H1 (cell line): ENCODE measurements around the gene LBP. TPM values are rescaled to one million over a fixed set of nuclear protein-coding genes. Genes with fewer than 3 reads are reported as not detected.

Experiments used
- CTCF ChIA-PET: fragments of 300-600 bp; sonication (Branson Sonifier 250); formaldehyde crosslinking; loops from one replicate; lab custom pipeline; 2021; ENCODE audit not compliant: partially characterized antibody; lab: Charles Lee
- POLR2A ChIA-PET: fragments of 300-600 bp; sonication (Branson Sonifier 250); formaldehyde crosslinking; loops from one replicate; lab custom pipeline; 2021; ENCODE audit warnings: inconsistent platforms; ENCODE audit not compliant: partially characterized antibody; lab: Charles Lee
- DNase-seq, 2 experiments: peaks; one replicate each; pipeline versions ENCODE4 v3.0.0 to v3.0.0-alpha.2; 2010 to 2022; ENCODE audit warnings: low spot score in 2 of 2, low read depth in 1 of 2, mixed read lengths in 1 of 2
- FAIRE-seq: peaks from 2 replicates; lab custom pipeline; 2011; peaks lifted over from hg19 to GRCh38; lab: Jason Lieb, UNC
- H2AFZ ChIP-seq: 2 replicates; pipeline ENCODE4 v1.8.1; 2012; ENCODE audit warnings: low read length, inconsistent platforms
- H2AK5ac ChIP-seq: 2 replicates; pipeline ENCODE4 v1.6.1; 2013; ENCODE audit warnings: low read depth, low read length
- H2BK120ac ChIP-seq: replicated peaks from 2 replicates; pipeline ENCODE3; 2013; ENCODE audit warnings: low read depth, low read length, inconsistent platforms
- H2BK12ac ChIP-seq: 2 replicates; pipeline ENCODE4 v1.6.1; 2013; ENCODE audit warnings: low read depth, low read length
- H2BK15ac ChIP-seq: 2 replicates; pipeline ENCODE4 v1.6.1; 2013; ENCODE audit warnings: low read length
- H2BK20ac ChIP-seq: 2 replicates; pipeline ENCODE4 v1.6.1; 2013; ENCODE audit warnings: low read length
- H2BK5ac ChIP-seq: 2 replicates; pipeline ENCODE4 v1.6.1; 2013; ENCODE audit warnings: low read depth, low read length
- H3K14ac ChIP-seq: 2 replicates; pipeline ENCODE4 v1.6.1; 2013; ENCODE audit warnings: inconsistent platforms; ENCODE audit not compliant: insufficient read length
- H3K18ac ChIP-seq: 2 replicates; pipeline ENCODE4 v1.6.1; 2013; ENCODE audit warnings: low read length; ENCODE audit errors: extremely low read depth
- H3K23ac ChIP-seq: 2 replicates; pipeline ENCODE4 v1.6.1; 2013; ENCODE audit warnings: inconsistent platforms; ENCODE audit not compliant: insufficient read length
- H3K23me2 ChIP-seq: 2 replicates; pipeline ENCODE4 v1.6.1; 2013; ENCODE audit warnings: low read depth, low read length
- H3K27ac ChIP-seq: 2 replicates; pipeline ENCODE4 v1.6.1; 2011; ENCODE audit warnings: low read depth, low read length, inconsistent platforms
- H3K27me3 ChIP-seq, 4 experiments: replicated peaks in 1 of 4; 1 replicate in 1 of 4; 2 replicates in 3 of 4; pipeline versions ENCODE4 v1.6.1 to v1.8.1; 2011 to 2013; ENCODE audit warnings: low read length in 3 of 4, mild to moderate bottlenecking in 3 of 4, inconsistent platforms in 2 of 4, mixed read lengths in 2 of 4, moderate library complexity in 1 of 4; ENCODE audit not compliant: control insufficient read depth in 3 of 4, insufficient read depth in 3 of 4; ENCODE audit errors: extremely low read depth in 1 of 4
- H3K36me3 ChIP-seq, 4 experiments: 2 replicates each; pipeline versions ENCODE4 v1.6.1 to v1.8.1; 2011 to 2013; ENCODE audit warnings: mild to moderate bottlenecking in 4 of 4, low read length in 3 of 4, moderate library complexity in 2 of 4, control low read depth in 1 of 4, inconsistent platforms in 1 of 4; ENCODE audit not compliant: insufficient read depth in 4 of 4, control insufficient read depth in 2 of 4
- H3K4ac ChIP-seq: replicated peaks from 2 replicates; pipeline ENCODE3; 2013; ENCODE audit warnings: low read length, low read depth, mixed read lengths, inconsistent platforms; ENCODE audit not compliant: insufficient read length
- H3K4me1 ChIP-seq, 4 experiments: replicated peaks in 1 of 4; 1 replicate in 1 of 4; 2 replicates in 3 of 4; pipeline versions ENCODE4 v1.6.1 to v1.8.1; 2011 to 2013; ENCODE audit warnings: low read length in 3 of 4, inconsistent platforms in 2 of 4, mixed read lengths in 1 of 4; ENCODE audit not compliant: insufficient read depth in 4 of 4, control insufficient read depth in 3 of 4
- H3K4me2 ChIP-seq, 2 experiments: 2 replicates each; pipeline versions ENCODE4 v1.6.1 to v1.8.1; 2011 to 2013; ENCODE audit warnings: low read depth in 2 of 2, low read length in 2 of 2, control low read depth in 1 of 2, inconsistent platforms in 1 of 2, mild to moderate bottlenecking in 1 of 2; ENCODE audit not compliant: insufficient read depth in 1 of 2
- H3K4me3 ChIP-seq, 4 experiments: fragments of 200-600, 300-600 bp in 1 of 4; sonication (generic), shearing (Covaris generic), sonication (Bioruptor Twin) in 1 of 4; 2 replicates each; pipeline versions ENCODE4 v1.5.1 to v1.8.1; 2011 to 2016; ENCODE audit warnings: low read length in 4 of 4, low read depth in 3 of 4, control low read depth in 2 of 4, inconsistent platforms in 2 of 4, mild to moderate bottlenecking in 2 of 4, mixed read lengths in 1 of 4, moderate library complexity in 1 of 4; ENCODE audit not compliant: insufficient read depth in 2 of 4; ENCODE audit errors: extremely low read depth in 1 of 4
- H3K56ac ChIP-seq: replicated peaks from 2 replicates; pipeline ENCODE3; 2013; ENCODE audit warnings: low read depth, mild to moderate bottlenecking, mixed read lengths, low read length, inconsistent platforms; ENCODE audit not compliant: insufficient read length
- H3K79me1 ChIP-seq: 2 replicates; pipeline ENCODE4 v1.6.1; 2013; ENCODE audit warnings: low read depth, low read length, control low read depth
- H3K79me2 ChIP-seq, 2 experiments: 2 replicates each; pipeline versions ENCODE4 v1.6.1 to v1.8.1; 2012 to 2013; ENCODE audit warnings: low read length in 2 of 2, mild to moderate bottlenecking in 2 of 2, inconsistent platforms in 1 of 2; ENCODE audit not compliant: insufficient read depth in 2 of 2, control insufficient read depth in 1 of 2
- H3K9ac ChIP-seq, 4 experiments: replicated peaks in 1 of 4; 1 replicate in 1 of 4; 2 replicates in 3 of 4; pipeline versions ENCODE4 v1.6.1 to v1.8.1; 2011 to 2013; ENCODE audit warnings: low read depth in 3 of 4, low read length in 3 of 4, control low read depth in 2 of 4, mild to moderate bottlenecking in 2 of 4, moderate library complexity in 2 of 4, inconsistent platforms in 1 of 4; ENCODE audit errors: extremely low read depth in 1 of 4
- H3K9me3 ChIP-seq, 2 experiments: 2 replicates each; pipeline versions ENCODE4 v1.6.1 to v1.8.1; 2012 to 2013; ENCODE audit warnings: mild to moderate bottlenecking in 2 of 2, moderate library complexity in 2 of 2, control low read depth in 1 of 2, inconsistent platforms in 1 of 2, low read depth in 1 of 2, low read length in 1 of 2, mixed read lengths in 1 of 2; ENCODE audit not compliant: insufficient read depth in 2 of 2
- H4K20me1 ChIP-seq, 2 experiments: replicated peaks in 1 of 2; 2 replicates each; pipeline versions ENCODE3 to v1.8.1; 2011 to 2013; ENCODE audit warnings: inconsistent platforms in 2 of 2, low read length in 2 of 2, mild to moderate bottlenecking in 1 of 2; ENCODE audit not compliant: insufficient read depth in 2 of 2, control insufficient read depth in 1 of 2
- H4K5ac ChIP-seq: 2 replicates; pipeline ENCODE4 v1.6.1; 2013; ENCODE audit warnings: low read length, low read depth, mixed read lengths, inconsistent platforms; ENCODE audit not compliant: insufficient read length
- H4K8ac ChIP-seq: 2 replicates; pipeline ENCODE4 v1.8.0; 2013; ENCODE audit warnings: mild to moderate bottlenecking, moderate library complexity, low read length, inconsistent platforms; ENCODE audit not compliant: insufficient read depth; ENCODE audit errors: extremely low read depth
- H4K91ac ChIP-seq: replicated peaks from 2 replicates; pipeline ENCODE3; 2013; ENCODE audit warnings: low read length, mixed read lengths, inconsistent platforms; ENCODE audit not compliant: insufficient read length
- CTCF ChIP-seq, 3 experiments: IDR thresholded peaks; 1 replicate in 2 of 3; 2 replicates in 1 of 3; pipeline versions ENCODE4 v1.5.1 to v1.6.1; 2011; ENCODE audit warnings: low read length in 3 of 3, mild to moderate bottlenecking in 3 of 3, inconsistent platforms in 2 of 3, low read depth in 1 of 3, moderate library complexity in 1 of 3; ENCODE audit not compliant: insufficient read depth in 1 of 3; ENCODE audit errors: control extremely low read depth in 1 of 3
- E2F6 ChIP-seq: IDR thresholded peaks from 2 replicates; pipeline ENCODE4 v1.6.1; 2012; ENCODE audit warnings: inconsistent platforms
- EP300 ChIP-seq, 2 experiments: IDR thresholded peaks; 1 replicate in 1 of 2; 2 replicates in 1 of 2; pipeline ENCODE4 v1.6.1; 2011 to 2012; ENCODE audit warnings: low read depth in 2 of 2, low read length in 2 of 2, mild to moderate bottlenecking in 2 of 2, borderline replicate concordance in 1 of 2, inconsistent platforms in 1 of 2, moderate library complexity in 1 of 2
- NANOG ChIP-seq: IDR thresholded peaks from 2 replicates; pipeline ENCODE4 v1.6.1; 2011; ENCODE audit warnings: low read length, low read depth, mild to moderate bottlenecking, inconsistent platforms; ENCODE audit not compliant: insufficient read depth, poor library complexity, severe bottlenecking
- POLR2AphosphoS5 ChIP-seq: IDR thresholded peaks from 2 replicates; pipeline ENCODE4 v1.6.1; 2011; ENCODE audit warnings: low read depth, low read length
- RBBP5 ChIP-seq: IDR thresholded peaks from 2 replicates; pipeline ENCODE4 v1.7.1; 2012; ENCODE audit warnings: low read depth, mild to moderate bottlenecking, inconsistent platforms, low read length, moderate library complexity, borderline replicate concordance
- RFX5 ChIP-seq: IDR thresholded peaks from 2 replicates; pipeline ENCODE4 v1.6.1; 2011; ENCODE audit warnings: low read depth, low read length, improper control_type of control experiment, borderline replicate concordance
- SP2 ChIP-seq: IDR thresholded peaks from 2 replicates; pipeline ENCODE4 v1.6.1; 2012; ENCODE audit warnings: mild to moderate bottlenecking, low read length, inconsistent platforms
- WGBS, 2 experiments: shearing (Covaris generic) in 1 of 2; methylation state at CpG; one replicate each; pipeline versions ENCODE4 v1.1.6 to v1.1.7; 2013 to 2015; ENCODE audit warnings: low lambda C conversion rate in 2 of 2, mixed read lengths in 2 of 2, inconsistent platforms in 1 of 2, low coverage in 1 of 2, missing lambda C conversion rate in 1 of 2; ENCODE audit not compliant: insufficient replicate concordance in 2 of 2, insufficient coverage in 1 of 2, insufficient read length in 1 of 2; ENCODE audit errors: extremely low coverage in 1 of 2, missing lambda C conversion rate in 1 of 2; 5-methylcytosine and 5-hydroxymethylcytosine counted together
- polyA plus RNA-seq, 7 experiments: library from polyadenylated mRNA; depleted of rRNA in 3 of 7; stranded (reverse) in 5 of 7; unstranded in 2 of 7; fragments of >200 nt in 5 of 7; fragments of 200-250 nt in 2 of 7; gene quantifications; 1 replicate in 5 of 7; 2 replicates in 1 of 7; 4 replicates in 1 of 7; pipeline versions ENCODE4 v1.2.1 to v1.2.3, GENCODE V29; 2011 to 2013; ENCODE audit warnings: missing spikeins in 2 of 7, mixed read lengths in 2 of 7
- total RNA-seq: library from RNA; stranded (reverse); fragmentation: NEBNext Ultra II Directional; extraction: Animal tissue kit (Norgen Biotek cat#: 25700); gene quantifications from 2 replicates; pipeline ENCODE4 v1.2.1, GENCODE V29; 2021

The LBP gene
- total and polyA plus RNA-seq, 2 of the 8 experiments (the other 6 are each of a cell fraction or from before 2014, with no cell fraction given) = 0.60 to 0.63 TPM

- no peak for FAIRE-seq
- Histone ChIP-seq H3K9me3 (peaks cover 6 to 9% of the 10 kb centered on the region in 2 experiments; a peak in 2 of 4 replicates), H3K79me1 (no peaks in the 10 kb centered on the region), H3K9ac (no peak overlapping the region), H2BK15ac (no peak overlapping the region), H4K5ac (no peak overlapping the region), H3K56ac (no peak overlapping the region), H3K23me2 (no peaks in the 10 kb centered on the region), H4K8ac (0 out of 2 replicates have a peak overlapping the region, but pooled peaks have one; percentile 18), H2BK5ac (no peak overlapping the region), H3K4me1 (no peaks in the 10 kb centered on the region), H3K27ac (no peak overlapping the region), H4K91ac (no peak overlapping the region), H2BK20ac (no peak overlapping the region), H2BK120ac (no peak overlapping the region), H2AFZ (no peak overlapping the region), H2AK5ac (no peak overlapping the region), H3K4me2 (no peak overlapping the region), H3K79me2 (no peaks in the 10 kb centered on the region), H3K36me3 (no peaks in the 10 kb centered on the region), H3K4ac (no peak overlapping the region), H4K20me1 (no peaks in the 10 kb centered on the region)
- 94% methylated on average over 5 of the region's 5 CpGs; no CpG with 5 or more reads in 1 of the 2 experiments for WGBS, 2 experiments
- POLR2A ChIA-PET = interaction anchor here (1.7 kb wide), 1 partner anchor 16 kb away, joined by 4 read pairs; no protein-coding TSS in a partner anchor
- CTCF ChIA-PET = interaction anchor here (1.3 to 16.7 kb wide), 3 partner anchors 7 to 64 kb away, joined by 3 to 231 read pairs (median 4); no protein-coding TSS in a partner anchor
- DNase-seq = no peak
- TF ChIP-seq CTCF (IDR thresholded peaks at IDR 0.05; ENCODE audit: control extremely low read depth in 1 of 3, insufficient read depth in 1 of 3, low read depth in 1 of 3, low read length in 3 of 3) (no peak), RFX5 (no peak), EP300 (IDR thresholded peaks at IDR 0.05; ENCODE audit: borderline replicate concordance in 1 of 2, low read depth in 2 of 2, low read length in 2 of 2) (no peak), NANOG (no peak), RBBP5 (no peak), SP2 (no peak), POLR2AphosphoS5 (no peak), E2F6 (no peak)
- TF ChIP-seq, all 59 proteins: peak for 0
- no peak overlapping the region for H3K4me3 ChIP-seq
- H2BK12ac ChIP-seq = no peak overlapping the region
- H3K23ac ChIP-seq = no peak overlapping the region
- H3K14ac ChIP-seq = no peak overlapping the region
- H3K27me3 ChIP-seq = no peaks in the 10 kb centered on the region
- no peak overlapping the region for H3K18ac ChIP-seq
Measured at GRCh38 chr20:38402089-38402488, 55.8 kb downstream of the LBP start.
